ENCODE results near the gene GLA.
A peak's percentile ranks its signal among the peaks of the same experiment; 100 is the strongest.

The GLA gene

GRCh38 chrX:101407748-101408531 is at the start of gene GLA, which contains the start of gene HNRNPH2:
Gene GLA, minus strand, starts transcription at chrX:101407925. Its CDS starts 22 bp downstream, at chrX:101407903.
Gene HNRNPH2, plus strand, starts transcription at chrX:101408222. Its CDS starts 3,767 bp downstream, at chrX:101411989.
- DNase-seq (ENCODE audit: low read depth): peak; percentile 76

GRCh38 chrX:101452056-101452455 is 44.3 kb upstream of the GLA start:
- DNase-seq (ENCODE audit: low read depth): no peak

GRCh38 chrX:101450961-101451360 is 43.2 kb upstream of the GLA start:
- DNase-seq (ENCODE audit: low read depth): no peak

GRCh38 chrX:101450085-101450484 is 42.4 kb upstream of the GLA start:
- DNase-seq (ENCODE audit: low read depth): no peak

- no peak for DNase-seq (ENCODE audit: low read depth)
Measured at GRCh38 chrX:101449279-101449678, 41.6 kb upstream of the GLA start.

GRCh38 chrX:101442085-101442484 is 34.4 kb upstream of the GLA start:
- no peak for DNase-seq (ENCODE audit: low read depth)

- no peak for DNase-seq (ENCODE audit: low read depth)
Measured at GRCh38 chrX:101430457-101431078, 22.8 kb upstream of the GLA start.

GRCh38 chrX:101429934-101430333 is 22.2 kb upstream of the GLA start:
- DNase-seq (ENCODE audit: low read depth): no peak

- DNase-seq (ENCODE audit: low read depth): no peak
Measured at GRCh38 chrX:101427954-101428353, 20.2 kb upstream of the GLA start.

- DNase-seq (ENCODE audit: low read depth): no peak
Measured at GRCh38 chrX:101419489-101419888, 11.8 kb upstream of the GLA start.

GRCh38 chrX:101417981-101418841 is 10.5 kb upstream of the GLA start:
- DNase-seq (ENCODE audit: low read depth): no peak

GRCh38 chrX:101417190-101417589 is 9.5 kb upstream of the GLA start:
- DNase-seq (ENCODE audit: low read depth): no peak

GRCh38 chrX:101416691-101417090 is 9.0 kb upstream of the GLA start:
- no peak for DNase-seq (ENCODE audit: low read depth)

- no peak for DNase-seq (ENCODE audit: low read depth)
Measured at GRCh38 chrX:101415180-101416145, 7.7 kb upstream of the GLA start.

GRCh38 chrX:101411984-101412383 is 4.3 kb upstream of the GLA start:
- DNase-seq (ENCODE audit: low read depth): no peak

- no peak for DNase-seq (ENCODE audit: low read depth)
Measured at GRCh38 chrX:101410461-101410860, 2.7 kb upstream of the GLA start.

GRCh38 chrX:101409043-101409442 is 1.3 kb upstream of the GLA start:
- DNase-seq (ENCODE audit: low read depth): no peak

- DNase-seq (ENCODE audit: low read depth): no peak
Measured at GRCh38 chrX:101408532-101408841, 762 bp upstream of the GLA start.

GRCh38 chrX:101407167-101407747 is 468 bp downstream of the GLA start:
- no peak for DNase-seq (ENCODE audit: low read depth)

- DNase-seq (ENCODE audit: low read depth): no peak
Measured at GRCh38 chrX:101399825-101400224, 7.9 kb downstream of the GLA start.

GRCh38 chrX:101398694-101399093 is 9.0 kb downstream of the GLA start:
- no peak for DNase-seq (ENCODE audit: low read depth)

Data from stimulated activated CD8-positive, alpha-beta memory T cell treated with anti-CD3 and anti-CD28 coated beads, Interleukin-12 subunit alpha, Interleukin-12 subunit beta, amount 100 ng/mL, for 1 hour (primary cell).